Aorta (tissue), 5 donors: ENCODE results near the gene CYBC1. TPM values are rescaled to one million over a fixed set of nuclear protein-coding genes. Genes with fewer than 3 reads are reported as not detected.

Source experiments
- ATAC-seq: fragments of 200-7000 bp; cut with Tn5 transposase; one replicate; pipeline ENCODE4 v1.9.1; 2022; ENCODE audit warnings: moderate library complexity; ENCODE audit not compliant: low FRiP score
- DNase-seq, 2 donors: peaks; one replicate each; pipeline ENCODE4 v3.0.0-alpha.2; 2020
- H3K27ac ChIP-seq, 2 donors: one replicate each; pipeline ENCODE4 v1.5.1; 2013; ENCODE audit warnings: low read length in 2 of 2, mild to moderate bottlenecking in 2 of 2, moderate library complexity in 2 of 2, control low read depth in 1 of 2, inconsistent platforms in 1 of 2, low read depth in 1 of 2
- H3K27me3 ChIP-seq, 2 donors: one replicate each; pipeline ENCODE4 v1.6.1; 2013; ENCODE audit warnings: control low read depth in 1 of 2, low read length in 1 of 2, mild to moderate bottlenecking in 1 of 2, moderate library complexity in 1 of 2; ENCODE audit not compliant: insufficient read depth in 2 of 2, control insufficient read depth in 1 of 2
- H3K36me3 ChIP-seq, 2 donors: one replicate each; pipeline ENCODE4 v1.6.1; 2013; ENCODE audit warnings: control low read depth in 1 of 2, low read length in 1 of 2, mild to moderate bottlenecking in 1 of 2; ENCODE audit not compliant: insufficient read depth in 2 of 2, control insufficient read depth in 1 of 2
- H3K4me1 ChIP-seq, 2 donors: one replicate each; pipeline ENCODE4 v1.6.1; 2013; ENCODE audit warnings: low read length in 2 of 2, control low read depth in 1 of 2, mild to moderate bottlenecking in 1 of 2, moderate library complexity in 1 of 2; ENCODE audit not compliant: insufficient read depth in 2 of 2, control insufficient read depth in 1 of 2
- H3K4me3 ChIP-seq, 2 donors: one replicate each; pipeline ENCODE4 v1.5.1; 2013; ENCODE audit warnings: low read length in 2 of 2, control low read depth in 1 of 2, mild to moderate bottlenecking in 1 of 2
- H3K9me3 ChIP-seq: one replicate; pipeline ENCODE4 v1.6.1; 2013; ENCODE audit warnings: mild to moderate bottlenecking, low read length; ENCODE audit not compliant: control insufficient read depth
- WGBS, 2 donors: extraction: QIAGEN DNeasy Blood & Tissue Kit; methylation state at CpG; one replicate each; pipeline ENCODE4 v1.1.7; 2013; 5-methylcytosine and 5-hydroxymethylcytosine counted together
- intact Hi-C, 2 donors: fragments of 100-400 bp; cut with DNase I; formaldehyde crosslinking; loops; one replicate each; pipeline versions ENCODE4 v1.14.2 to v1.15.0; 2022
- polyA plus RNA-seq, 2 donors: library from polyadenylated mRNA; stranded (reverse); fragments of 200-250 nt; gene quantifications; one replicate each; pipeline ENCODE4 v1.2.3, GENCODE V29; 2013
- total RNA-seq, 2 donors: library from RNA; stranded (reverse); fragmentation: NEBNext Ultra II Directional; extraction: Animal tissue kit (Norgen Biotek cat#: 25700); gene quantifications; one replicate each; pipeline ENCODE4 v1.2.1, GENCODE V29; 2021
- donor health status: healthy with polysubstance abuse.
- donor health status: Bipolar disorder and iron deficiency.
- donor health status: DM: no; HTN: no; CAD: no.
- donor health status: DM: no; HTN: no; CAD: no.
- donor health status: DM: yes; HTN: yes; CAD: no.

CYBC1 gene
- total and polyA plus RNA-seq, 4 donors: 26.5 to 131 (median 62.8) TPM

- no peak for ATAC-seq
- H3K36me3 ChIP-seq: no peaks in the 10 kb centered on the region
Measured at GRCh38 chr17:82446649-82447048, 3.9 kb downstream of the CYBC1 start.

GRCh38 chr17:82446124-82446523 is 4.4 kb downstream of the CYBC1 start:
- H3K9me3 ChIP-seq: no peaks in the 10 kb centered on the region
- no peaks in the 10 kb centered on the region for H3K4me1 ChIP-seq
- 91 to 93% methylated on average over 15 of the region's 15 CpGs for WGBS, 2 donors
- ATAC-seq: no peak
- H3K27me3 ChIP-seq: no peaks in the 10 kb centered on the region
- H3K27ac ChIP-seq: no peak overlapping the region
- H3K36me3 ChIP-seq: no peaks in the 10 kb centered on the region
- intact Hi-C loops: no loop called here
- H3K4me3 ChIP-seq: no peak overlapping the region
- no peak for DNase-seq

More at GRCh38 chr17:82446649-82447048, 3.9 kb downstream of the CYBC1 start:
- intact Hi-C loops: no loop called here
- no peak for DNase-seq
- Histone ChIP-seq H3K4me1 (no peaks in the 10 kb centered on the region), H3K27ac (no peak overlapping the region), H3K9me3 (no peaks in the 10 kb centered on the region), H3K4me3 (no peak overlapping the region), H3K27me3 (no peaks in the 10 kb centered on the region)
- WGBS, 2 donors: 88 to 91% methylated on average over 12 of the region's 12 CpGs

- Histone ChIP-seq H3K27me3 (no peaks in the 10 kb centered on the region), H3K4me1 (no peaks in the 10 kb centered on the region), H3K27ac (no peak overlapping the region), H3K9me3 (no peaks in the 10 kb centered on the region), H3K36me3 (no peaks in the 10 kb centered on the region), H3K4me3 (no peak overlapping the region)
- WGBS, 2 donors: 84% methylated on average over 13 of the region's 13 CpGs
- ATAC-seq: no peak
- intact Hi-C loops: no loop called here
- DNase-seq: no peak
Measured at GRCh38 chr17:82445542-82445941, 5.0 kb downstream of the CYBC1 start.

- Histone ChIP-seq H3K9me3 (no peaks in the 10 kb centered on the region), H3K4me1 (no peaks in the 10 kb centered on the region), H3K36me3 (no peaks in the 10 kb centered on the region), H3K27ac (no peak overlapping the region), H3K27me3 (no peaks in the 10 kb centered on the region), H3K4me3 (no peak overlapping the region)
- 40 to 42% methylated on average over 19 of the region's 19 CpGs for WGBS, 2 donors
- peak; percentile 61 to 72 for DNase-seq
- ATAC-seq: no peak
- intact Hi-C loops: no loop called here
Measured at GRCh38 chr17:82444941-82445521, 5.5 kb downstream of the CYBC1 start.

- peak in 1 of 2 donors; percentile 72 for DNase-seq
- no peak overlapping the region for H3K27ac ChIP-seq
- no peaks in the 10 kb centered on the region for H3K36me3 ChIP-seq
- no peaks in the 10 kb centered on the region for H3K27me3 ChIP-seq
- no peaks in the 10 kb centered on the region for H3K9me3 ChIP-seq
- no peaks in the 10 kb centered on the region for H3K4me1 ChIP-seq
- H3K4me3 ChIP-seq: no peak overlapping the region
- WGBS, 2 donors: 94 to 95% methylated on average over 35 of the region's 35 CpGs
- intact Hi-C loops: no loop called here
- ATAC-seq: no peak
Measured at GRCh38 chr17:82444284-82444893, 6.2 kb downstream of the CYBC1 start.

- ATAC-seq (no peak), DNase-seq (peak in 1 of 2 donors; percentile 67)
- Histone ChIP-seq H3K9me3 (no peaks in the 10 kb centered on the region), H3K4me3 (no peak overlapping the region), H3K27me3 (no peaks in the 10 kb centered on the region), H3K4me1 (no peaks in the 10 kb centered on the region), H3K36me3 (no peaks in the 10 kb centered on the region), H3K27ac (no peak overlapping the region)
- 83 to 87% methylated on average over 32 to 38 of the region's 40 CpGs for WGBS, 2 donors
- intact Hi-C loops: no loop called here
Measured at GRCh38 chr17:82443465-82444283, 6.9 kb downstream of the CYBC1 start.

GRCh38 chr17:82442643-82443464 is 7.7 kb downstream of the CYBC1 start:
- whole genome bisulfite sequencing, 2 donors: 89 to 90% methylated on average over 28 of the region's 28 CpGs
- no peak for ATAC-seq

GRCh38 chr17:82441691-82442487 is 8.7 kb downstream of the CYBC1 start:
- no peak for DNase-seq
- H3K4me3 ChIP-seq: no peak overlapping the region
- no peak overlapping the region for H3K27ac ChIP-seq
- ATAC-seq: no peak
- 83 to 84% methylated on average over 27 of the region's 27 CpGs for WGBS, 2 donors
- H3K36me3 ChIP-seq: no peaks in the 10 kb centered on the region
- no peaks in the 10 kb centered on the region for H3K9me3 ChIP-seq
- no peaks in the 10 kb centered on the region for H3K27me3 ChIP-seq
- no peaks in the 10 kb centered on the region for H3K4me1 ChIP-seq
- intact Hi-C loops: no loop called here

More at GRCh38 chr17:82442643-82443464, 7.7 kb downstream of the CYBC1 start:
- no peaks in the 10 kb centered on the region for H3K27me3 ChIP-seq
- H3K9me3 ChIP-seq: no peaks in the 10 kb centered on the region
- no peaks in the 10 kb centered on the region for H3K4me1 ChIP-seq
- DNase-seq: no peak
- H3K27ac ChIP-seq: no peak overlapping the region
- no peaks in the 10 kb centered on the region for H3K36me3 ChIP-seq
- H3K4me3 ChIP-seq: no peak overlapping the region
- intact Hi-C loops: no loop called here
